HepG2 (cell line): ENCODE measurements around the gene ZNF792.

Source experiments
- CBX5 ChIP-seq: sonication (generic); formaldehyde crosslinking; IDR thresholded peaks from 2 replicates; pipeline ENCODE4 v1.4.0; 2020; ENCODE audit warnings: missing genetic modification reagents, borderline replicate concordance
- TF ChIP-seq, protein P1 (sequence below): sonication (generic); formaldehyde crosslinking; conservative IDR thresholded peaks from 2 replicates; pipeline ENCODE4 v1.8.0; 2022; ENCODE audit warnings: mild to moderate bottlenecking, moderate library complexity, missing genetic modification reagents

- no peak for TF ChIP-seq CBX5 (CRISPR knock-in tag)
- TF ChIP-seq, protein P1, sequence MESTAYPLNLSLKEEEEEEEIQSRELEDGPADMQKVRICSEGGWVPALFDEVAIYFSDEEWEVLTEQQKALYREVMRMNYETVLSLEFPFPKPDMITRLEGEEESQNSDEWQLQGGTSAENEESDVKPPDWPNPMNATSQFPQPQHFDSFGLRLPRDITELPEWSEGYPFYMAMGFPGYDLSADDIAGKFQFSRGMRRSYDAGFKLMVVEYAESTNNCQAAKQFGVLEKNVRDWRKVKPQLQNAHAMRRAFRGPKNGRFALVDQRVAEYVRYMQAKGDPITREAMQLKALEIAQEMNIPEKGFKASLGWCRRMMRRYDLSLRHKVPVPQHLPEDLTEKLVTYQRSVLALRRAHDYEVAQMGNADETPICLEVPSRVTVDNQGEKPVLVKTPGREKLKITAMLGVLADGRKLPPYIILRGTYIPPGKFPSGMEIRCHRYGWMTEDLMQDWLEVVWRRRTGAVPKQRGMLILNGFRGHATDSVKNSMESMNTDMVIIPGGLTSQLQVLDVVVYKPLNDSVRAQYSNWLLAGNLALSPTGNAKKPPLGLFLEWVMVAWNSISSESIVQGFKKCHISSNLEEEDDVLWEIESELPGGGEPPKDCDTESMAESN (CRISPR knock-in tag): no peak
Measured at GRCh38 chr19:34998777-34999497, 34.9 kb upstream of the ZNF792 start.
